Spleen (tissue), 7 donors: ENCODE results near the gene SLC47A2.

Experiments used
- POLR2A ChIP-seq, 3 donors: fragments of 450-650 bp; IDR thresholded peaks; one replicate each; pipeline ENCODE4 v1.5.1; 2017; ENCODE audit warnings: antibody characterized with exemption in 3 of 3, mild to moderate bottlenecking in 1 of 3
- POLR2AphosphoS5 ChIP-seq, 3 donors: sonication (generic); formaldehyde crosslinking; IDR thresholded peaks; one replicate each; pipeline ENCODE4 v1.5.1; 2017; ENCODE audit warnings: antibody characterized with exemption in 3 of 3
- TF ChIP-seq, protein P1 (sequence below), 11 experiments: fragments of 200-600 bp in 7 of 11; fragments of 450-650 bp in 4 of 11; sonication (generic) in 4 of 11; IDR thresholded peaks in 8 of 11; conservative IDR thresholded peaks in 3 of 11; 1 replicate in 7 of 11; 2 replicates in 4 of 11; pipeline versions ENCODE4 v1.4.0 to v1.8.0; 2016 to 2021; ENCODE audit warnings: antibody characterized with exemption in 11 of 11, inconsistent platforms in 4 of 11, mild to moderate bottlenecking in 1 of 11
- donor health status: DM: no; HTN: no; CAD: no; lungs with moderate emphysema.
- donor health status: DM: no; HTN: no; CAD: no.
- donor health status: DM: no; HTN: no; CAD: no.

DNA sequence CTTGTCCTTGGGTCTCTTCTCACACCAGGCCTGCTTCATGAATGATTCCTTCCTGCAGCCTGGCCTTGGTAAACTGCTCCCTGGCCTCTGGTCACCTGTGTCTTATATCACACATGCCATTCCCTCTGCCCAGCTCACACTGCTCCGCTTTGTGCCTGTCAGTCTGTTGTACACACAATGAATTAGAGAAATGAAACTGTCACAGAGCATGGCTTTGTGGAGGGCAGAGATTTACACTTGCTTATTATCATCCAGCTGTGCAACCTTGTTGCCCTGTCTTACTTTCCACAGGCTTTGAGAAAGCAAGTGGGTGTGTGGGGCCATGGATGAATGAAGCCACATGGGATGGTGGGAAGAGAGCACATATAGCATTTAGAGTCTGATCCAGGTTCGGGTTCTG is 45.5 kb downstream of the SLC47A2 start:
- TF ChIP-seq, protein P1, sequence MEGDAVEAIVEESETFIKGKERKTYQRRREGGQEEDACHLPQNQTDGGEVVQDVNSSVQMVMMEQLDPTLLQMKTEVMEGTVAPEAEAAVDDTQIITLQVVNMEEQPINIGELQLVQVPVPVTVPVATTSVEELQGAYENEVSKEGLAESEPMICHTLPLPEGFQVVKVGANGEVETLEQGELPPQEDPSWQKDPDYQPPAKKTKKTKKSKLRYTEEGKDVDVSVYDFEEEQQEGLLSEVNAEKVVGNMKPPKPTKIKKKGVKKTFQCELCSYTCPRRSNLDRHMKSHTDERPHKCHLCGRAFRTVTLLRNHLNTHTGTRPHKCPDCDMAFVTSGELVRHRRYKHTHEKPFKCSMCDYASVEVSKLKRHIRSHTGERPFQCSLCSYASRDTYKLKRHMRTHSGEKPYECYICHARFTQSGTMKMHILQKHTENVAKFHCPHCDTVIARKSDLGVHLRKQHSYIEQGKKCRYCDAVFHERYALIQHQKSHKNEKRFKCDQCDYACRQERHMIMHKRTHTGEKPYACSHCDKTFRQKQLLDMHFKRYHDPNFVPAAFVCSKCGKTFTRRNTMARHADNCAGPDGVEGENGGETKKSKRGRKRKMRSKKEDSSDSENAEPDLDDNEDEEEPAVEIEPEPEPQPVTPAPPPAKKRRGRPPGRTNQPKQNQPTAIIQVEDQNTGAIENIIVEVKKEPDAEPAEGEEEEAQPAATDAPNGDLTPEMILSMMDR (IDR thresholded peaks at IDR 0.05 in 8 of 11, conservative IDR thresholded peaks at IDR 0.05 in 3 of 11) = no peak
- TF ChIP-seq POLR2A (IDR thresholded peaks at IDR 0.05) (no peak), POLR2AphosphoS5 (IDR thresholded peaks at IDR 0.05) (no peak)
